Measurements from ENCODE around the gene LY6G6F. TPM values are rescaled to one million over a fixed set of nuclear protein-coding genes. Genes with fewer than 3 reads are reported as not detected.

The LY6G6F gene
- polyA plus RNA-seq, 2 of the 4 experiments (the other 2 are of a cell fraction) = not detected

DNA sequence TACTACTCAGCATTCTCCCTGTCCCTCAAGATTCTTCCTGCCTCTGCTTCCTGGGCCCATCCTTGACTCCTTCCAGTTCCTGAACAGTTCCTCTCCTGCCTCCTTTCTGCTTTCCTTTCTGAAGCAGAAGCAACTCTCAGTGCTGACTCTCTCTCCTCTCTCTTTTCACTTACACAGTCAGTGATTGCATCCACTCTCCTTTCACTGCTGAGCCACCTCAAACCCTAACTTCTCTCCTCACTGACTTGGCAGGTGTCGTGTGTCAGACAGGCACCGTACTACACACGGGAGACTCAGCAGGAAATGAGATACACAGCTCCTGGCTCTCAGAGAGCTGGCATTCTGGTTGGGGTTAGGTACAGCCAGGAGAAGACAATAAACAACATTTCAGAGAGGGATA lies 9.1 kb upstream of the LY6G6F start:
- 63% methylated on average over 3 of the region's 3 CpGs for WGBS (ENCODE audit: missing lambda C conversion rate)
- no peak for TF ChIP-seq E2F6 (IDR thresholded peaks at IDR 0.05; ENCODE audit: borderline replicate concordance, low read depth)
- no peak for TF ChIP-seq ZSCAN20 (CRISPR knock-in tag; IDR thresholded peaks at IDR 0.05)
- TF ChIP-seq CBX8 (IDR thresholded peaks at IDR 0.05) = no peak
- TF ChIP-seq REST (IDR thresholded peaks at IDR 0.05) = no peak
- no peak for TF ChIP-seq JUN (IDR thresholded peaks at IDR 0.05)
- TF ChIP-seq HES2 (IDR thresholded peaks at IDR 0.05) = no peak
- no peak for TF ChIP-seq ELK1 (IDR thresholded peaks at IDR 0.05; ENCODE audit: low read depth, low read length)
- no peak for TF ChIP-seq HOXB5 (CRISPR knock-in tag; IDR thresholded peaks at IDR 0.05)
- no peak for TF ChIP-seq ZC3H11A (IDR thresholded peaks at IDR 0.05)
- TF ChIP-seq CHD4 (IDR thresholded peaks at IDR 0.05; ENCODE audit: borderline replicate concordance) = no peak
- no peak for TF ChIP-seq EHMT2 (IDR thresholded peaks at IDR 0.05; ENCODE audit: low read depth)
- TF ChIP-seq RFX5 (IDR thresholded peaks at IDR 0.05) = no peak
- no peak for TF ChIP-seq TFCP2L1 (CRISPR knock-in tag; IDR thresholded peaks at IDR 0.05)
- no peak for TF ChIP-seq CEBPB (IDR thresholded peaks at IDR 0.05)
- TF ChIP-seq SMC3 (IDR thresholded peaks at IDR 0.05) = no peak
- no peak for TF ChIP-seq ZNF302 (CRISPR knock-in tag; IDR thresholded peaks at IDR 0.05)
- TF ChIP-seq RAD21 (conservative IDR thresholded peaks at IDR 0.05 in 1 of 2, IDR thresholded peaks at IDR 0.05 in 1 of 2) = no peak
- TF ChIP-seq RCOR1 (IDR thresholded peaks at IDR 0.05; ENCODE audit: low read depth, low read length) = no peak
- Histone ChIP-seq H3K9me3 (no peaks in the 10 kb centered on the region), H3K27ac (no peak overlapping the region), H3K4me1 (peaks cover 13% of the 10 kb centered on the region; the same call in 2 of the 3 replicates), H3K4me2 (no peak overlapping the region), H3K4me3 (no peak overlapping the region)
- POLR2A ChIA-PET = no interaction called here
- ATAC-seq (no peak), FAIRE-seq (no peak), DNase-seq (ENCODE audit: low read depth in 1 of 2, low spot score in 1 of 2) (no peak)
- CTCF ChIA-PET = interaction anchor here (1.4 kb wide), 1 partner anchor 93 kb away, joined by 3 read pairs; no protein-coding TSS in a partner anchor

- ATAC-seq (no peak), DNase-seq (ENCODE audit: low read depth in 1 of 2, low spot score in 1 of 2) (no peak), FAIRE-seq (no peak)
- Histone ChIP-seq H3K4me3 (no peak overlapping the region), H3K4me2 (no peak overlapping the region), H3K27ac (no peak overlapping the region), H3K4me1 (peaks cover 13% of the 10 kb centered on the region; the same call in 2 of the 3 replicates), H3K9me3 (no peaks in the 10 kb centered on the region)
- TF ChIP-seq, protein P1, sequence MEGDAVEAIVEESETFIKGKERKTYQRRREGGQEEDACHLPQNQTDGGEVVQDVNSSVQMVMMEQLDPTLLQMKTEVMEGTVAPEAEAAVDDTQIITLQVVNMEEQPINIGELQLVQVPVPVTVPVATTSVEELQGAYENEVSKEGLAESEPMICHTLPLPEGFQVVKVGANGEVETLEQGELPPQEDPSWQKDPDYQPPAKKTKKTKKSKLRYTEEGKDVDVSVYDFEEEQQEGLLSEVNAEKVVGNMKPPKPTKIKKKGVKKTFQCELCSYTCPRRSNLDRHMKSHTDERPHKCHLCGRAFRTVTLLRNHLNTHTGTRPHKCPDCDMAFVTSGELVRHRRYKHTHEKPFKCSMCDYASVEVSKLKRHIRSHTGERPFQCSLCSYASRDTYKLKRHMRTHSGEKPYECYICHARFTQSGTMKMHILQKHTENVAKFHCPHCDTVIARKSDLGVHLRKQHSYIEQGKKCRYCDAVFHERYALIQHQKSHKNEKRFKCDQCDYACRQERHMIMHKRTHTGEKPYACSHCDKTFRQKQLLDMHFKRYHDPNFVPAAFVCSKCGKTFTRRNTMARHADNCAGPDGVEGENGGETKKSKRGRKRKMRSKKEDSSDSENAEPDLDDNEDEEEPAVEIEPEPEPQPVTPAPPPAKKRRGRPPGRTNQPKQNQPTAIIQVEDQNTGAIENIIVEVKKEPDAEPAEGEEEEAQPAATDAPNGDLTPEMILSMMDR (IDR thresholded peaks at IDR 0.05) = no peak
- TF ChIP-seq TFCP2L1 (CRISPR knock-in tag; IDR thresholded peaks at IDR 0.05) = no peak
- 72% methylated on average over 5 of the region's 5 CpGs for WGBS (ENCODE audit: missing lambda C conversion rate)
- ChIA-PET CTCF (no interaction called here), POLR2A (no interaction called here)
Observed at GRCh38 chr6:31700740-31701401, 5.8 kb upstream of the LY6G6F start.
